Upper lobe of right lung (tissue), 1 donor: ENCODE results near the gene TLR9. TPM values are rescaled to one million over a fixed set of nuclear protein-coding genes. Genes with fewer than 3 reads are reported as not detected.

Experiments used
- ATAC-seq: fragments of 200-7000 bp; cut with Tn5 transposase; one replicate; pipeline ENCODE4 v1.9.1; 2020; ENCODE audit warnings: mild to moderate bottlenecking, moderate library complexity
- DNase-seq: peaks from one replicate; pipeline ENCODE4 v3.0.0-alpha.2; 2020
- H3K27ac ChIP-seq: fragments of 200-600 bp; one replicate; pipeline ENCODE4 v1.8.0; 2022
- H3K27me3 ChIP-seq: fragments of 200-600 bp; one replicate; pipeline ENCODE4 v1.8.0; 2022; ENCODE audit warnings: mild to moderate bottlenecking
- H3K36me3 ChIP-seq: fragments of 200-600 bp; one replicate; pipeline ENCODE4 v1.8.0; 2022
- H3K4me1 ChIP-seq: fragments of 200-600 bp; one replicate; pipeline ENCODE4 v1.8.0; 2022
- H3K4me3 ChIP-seq: fragments of 200-600 bp; one replicate; pipeline ENCODE4 v1.8.0; 2022; ENCODE audit warnings: mild to moderate bottlenecking
- H3K9me3 ChIP-seq: fragments of 200-600 bp; one replicate; pipeline ENCODE4 v1.8.0; 2022
- CTCF ChIP-seq: fragments of 200-600 bp; IDR thresholded peaks from one replicate; pipeline ENCODE4 v1.8.0; 2022; ENCODE audit warnings: antibody characterized with exemption
- intact Hi-C: fragments of 100-400 bp; cut with DNase I; formaldehyde crosslinking; loops from one replicate; pipeline ENCODE4 v1.11.0; 2022
- total RNA-seq: library from RNA; stranded (reverse); fragmentation: NEBNext Ultra II Directional; extraction: Animal tissue kit (Norgen Biotek cat#: 25700); gene quantifications from one replicate; pipeline ENCODE4 v1.2.1, GENCODE V29; 2021
- donor health status: DM: no; HTN: yes; CAD: no; lungs with severe emphysema.

TLR9 gene
- total RNA-seq, 1 donor from 2014 or later = 0.87 TPM

GRCh38 chr3:52249683-52250082, 24.2 kb upstream of the TLR9 start:
- H3K36me3 ChIP-seq = peaks cover 57% of the 10 kb centered on the region
- DNase-seq (peak; percentile 43), ATAC-seq (no peak)
- H3K4me3 ChIP-seq = no peak overlapping the region
- no peaks in the 10 kb centered on the region for H3K27me3 ChIP-seq
- H3K9me3 ChIP-seq = no peaks in the 10 kb centered on the region
- H3K4me1 ChIP-seq = peaks cover 25% of the 10 kb centered on the region
- intact Hi-C loops = no loop called here
- H3K27ac ChIP-seq = no peak overlapping the region
- no peak for TF ChIP-seq CTCF

- Histone ChIP-seq H3K36me3 (peaks cover 50% of the 10 kb centered on the region), H3K9me3 (no peaks in the 10 kb centered on the region), H3K27ac (no peak overlapping the region), H3K27me3 (no peaks in the 10 kb centered on the region), H3K4me3 (no peak overlapping the region), H3K4me1 (peaks cover 29% of the 10 kb centered on the region)
- no peak for ATAC-seq
- no peak for TF ChIP-seq CTCF
- peak; percentile 68 for DNase-seq
- intact Hi-C loops = no loop called here
Measured at GRCh38 chr3:52248816-52249547, 23.5 kb upstream of the TLR9 start.

GRCh38 chr3:52248165-52248541, 22.7 kb upstream of the TLR9 start:
- Histone ChIP-seq H3K4me1 (peaks cover 28% of the 10 kb centered on the region), H3K9me3 (no peaks in the 10 kb centered on the region), H3K27ac (no peak overlapping the region), H3K4me3 (no peak overlapping the region), H3K27me3 (no peaks in the 10 kb centered on the region), H3K36me3 (peaks cover 43% of the 10 kb centered on the region)
- intact Hi-C loops = no loop called here
- ATAC-seq (no peak), DNase-seq (peak; percentile 52)
- TF ChIP-seq CTCF = no peak

- Histone ChIP-seq H3K4me1 (peaks cover 27% of the 10 kb centered on the region), H3K9me3 (no peaks in the 10 kb centered on the region), H3K27me3 (no peaks in the 10 kb centered on the region), H3K36me3 (peaks cover 37% of the 10 kb centered on the region), H3K27ac (peak overlapping the region; percentile 91), H3K4me3 (peak overlapping the region; percentile 68)
- intact Hi-C loops = no loop called here
- TF ChIP-seq CTCF = no peak
- no peak for ATAC-seq
- DNase-seq = peak; percentile 31
Measured at GRCh38 chr3:52247409-52248164, 22.1 kb upstream of the TLR9 start.

GRCh38 chr3:52246728-52247408, 21.4 kb upstream of the TLR9 start:
- H3K27ac ChIP-seq = peak overlapping the region; percentile 91
- peak; percentile 34 for ATAC-seq

More at GRCh38 chr3:52246728-52247408, 21.4 kb upstream of the TLR9 start:
- H3K4me3 ChIP-seq = peak overlapping the region; percentile 68
- DNase-seq = peak; percentile 68
- H3K36me3 ChIP-seq = peaks cover 32% of the 10 kb centered on the region
- TF ChIP-seq CTCF = no peak
- intact Hi-C loops = no loop called here
- H3K9me3 ChIP-seq = no peaks in the 10 kb centered on the region
- H3K27me3 ChIP-seq = no peaks in the 10 kb centered on the region
- H3K4me1 ChIP-seq = peaks cover 25% of the 10 kb centered on the region
